ENCODE measurements around the gene KRT6C. TPM values are rescaled to one million over a fixed set of nuclear protein-coding genes. Genes with fewer than 3 reads are reported as not detected.

Gene KRT6C
- total and polyA plus RNA-seq, 2 experiments from 2014 or later = not detected

DNA sequence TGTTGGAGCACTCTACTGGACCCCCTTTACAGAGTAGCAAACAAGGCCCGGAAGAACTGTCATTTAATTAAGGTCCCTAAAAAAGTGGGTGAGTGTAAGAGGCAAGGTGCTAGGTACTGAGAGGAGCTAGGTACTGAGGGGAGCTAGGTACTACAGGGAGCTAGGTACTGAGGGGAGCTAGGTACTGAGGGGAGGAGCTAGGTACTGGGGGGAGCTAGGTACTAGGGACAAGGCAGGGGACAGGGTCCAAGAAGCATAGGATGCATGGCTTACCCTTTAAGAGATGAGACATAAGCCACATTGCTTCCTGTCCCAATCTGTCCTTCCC, 41.7 kb upstream of the KRT6C start:
- Mint-ChIP-seq H3K27ac (no peak overlapping the region), H3K27me3 (ENCODE audit: insufficient read depth, low read depth, poor library complexity) (peaks cover 4% of the 10 kb centered on the region), H3K36me3 (ENCODE audit: low read depth) (0 out of 3 replicates have a peak, but pooled peaks cover 7% of the 10 kb centered on the region), H3K4me1 (no peaks in the 10 kb centered on the region), H3K9me3 (peaks cover 11% of the 10 kb centered on the region), H3K4me3 (no peak overlapping the region)
- TF ChIP-seq ZNF331 (CRISPR knock-in tag; IDR thresholded peaks at IDR 0.05; ENCODE audit: low read depth) (no peak), POLR2AphosphoS5 (IDR thresholded peaks at IDR 0.05; ENCODE audit: low read depth) (no peak), JUNB (IDR thresholded peaks at IDR 0.05; ENCODE audit: unreplicated experiment) (no peak), ETS1 (IDR thresholded peaks at IDR 0.05) (no peak), CTCF (conservative IDR thresholded peaks at IDR 0.05; ENCODE audit: low read depth in 2 of 2) (no peak), ZNF114 (CRISPR knock-in tag; IDR thresholded peaks at IDR 0.05) (no peak), REST (IDR thresholded peaks at IDR 0.05; ENCODE audit: unreplicated experiment) (no peak), NANOG (IDR thresholded peaks at IDR 0.05; ENCODE audit: borderline replicate concordance) (no peak), CREB1 (CRISPR knock-in tag; IDR thresholded peaks at IDR 0.05; ENCODE audit: low read depth) (no peak), STAT1 (IDR thresholded peaks at IDR 0.05; ENCODE audit: unreplicated experiment) (no peak), ZNF462 (CRISPR knock-in tag; IDR thresholded peaks at IDR 0.05) (no peak), EZH2 (IDR thresholded peaks at IDR 0.05; ENCODE audit: low read depth, unreplicated experiment) (no peak), EZH2phosphoT487 (IDR thresholded peaks at IDR 0.05; ENCODE audit: unreplicated experiment) (no peak)
- Histone ChIP-seq H3F3A (replicated peaks; ENCODE audit: low read depth) (no peaks in the 10 kb centered on the region), H4K20me1 (replicated peaks; ENCODE audit: insufficient read depth) (no peaks in the 10 kb centered on the region), H2AFZ (no peak overlapping the region), H3K79me2 (replicated peaks; ENCODE audit: insufficient read depth) (no peaks in the 10 kb centered on the region), H3K4me1 (ENCODE audit: insufficient read depth) (no peaks in the 10 kb centered on the region), H3K4me2 (no peak overlapping the region), H3K36me3 (ENCODE audit: insufficient read depth) (no peaks in the 10 kb centered on the region), H3K27me3 (ENCODE audit: insufficient read depth) (no peaks in the 10 kb centered on the region), H3K27ac (ENCODE audit: low read depth) (no peak overlapping the region), H3K4me3 (no peak overlapping the region), H3K9me2 (ENCODE audit: insufficient read depth) (0 out of 2 replicates have a peak, but pooled peaks cover 3% of the 10 kb centered on the region)
- ATAC-seq (no peak), DNase-seq (ENCODE audit: low spot score) (no peak)

All from GM23338 (cell line).